Measurements from ENCODE around the gene SH3PXD2A. TPM values are rescaled to one million over a fixed set of nuclear protein-coding genes. Genes with fewer than 3 reads are reported as not detected.

SH3PXD2A gene
- total RNA-seq, 1 experiment from 2014 or later = 54.9 TPM

GRCh38 chr10:103584216-103585010 lies 271.0 kb downstream of the SH3PXD2A start:
- intact Hi-C loops (cut with micrococcal nuclease; ENCODE audit: unreplicated experiment) = no loop called here
- Histone ChIP-seq H3K27me3 (replicated peaks; ENCODE audit: insufficient read depth, low read depth, low read length, poor library complexity) (no peaks in the 10 kb centered on the region), H3K36me3 (ENCODE audit: insufficient read depth, low read length, poor library complexity, severe bottlenecking) (no peaks in the 10 kb centered on the region), H3K4me1 (ENCODE audit: insufficient read depth, low read length, poor library complexity, severe bottlenecking) (no peaks in the 10 kb centered on the region), H3K27ac (ENCODE audit: low read depth, low read length, poor library complexity, severe bottlenecking) (no peak overlapping the region), H3K9me3 (ENCODE audit: low read depth, low read length, poor library complexity, severe bottlenecking) (no peaks in the 10 kb centered on the region), H3K4me3 (ENCODE audit: low read depth, low read length, poor library complexity, severe bottlenecking) (no peak overlapping the region)
- no peak for DNase-seq (ENCODE audit: low spot score)
- TF ChIP-seq EZH2 (IDR thresholded peaks at IDR 0.05; ENCODE audit: borderline replicate concordance, low read depth, low read length, poor library complexity, severe bottlenecking) = no peak
- ChIA-PET CTCF (no interaction called here), POLR2A (ENCODE audit: low non-redundant PET) (no interaction called here)
- no TSS peak for BruUV-seq (replicated peaks)

DNA sequence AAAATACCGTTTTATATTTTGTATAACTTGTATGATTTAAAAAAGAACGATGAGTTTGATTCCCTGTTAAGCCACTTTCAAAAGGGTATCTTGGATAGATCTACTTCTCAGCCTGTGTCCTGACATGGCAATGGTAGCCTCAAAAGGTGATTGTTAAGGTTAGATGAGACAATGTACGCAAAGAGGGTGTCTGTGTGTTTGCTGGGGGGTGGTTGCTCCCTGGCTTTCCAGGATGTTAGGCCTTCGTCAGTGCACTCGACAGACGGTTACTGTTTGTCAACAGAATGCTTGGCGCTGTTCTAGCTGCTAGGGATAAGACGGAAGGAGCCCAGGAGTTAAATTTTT lies 271.5 kb downstream of the SH3PXD2A start:
- Histone ChIP-seq H3K27ac (ENCODE audit: low read depth, low read length, poor library complexity, severe bottlenecking) (no peak overlapping the region), H3K36me3 (ENCODE audit: insufficient read depth, low read length, poor library complexity, severe bottlenecking) (no peaks in the 10 kb centered on the region), H3K4me3 (ENCODE audit: low read depth, low read length, poor library complexity, severe bottlenecking) (no peak overlapping the region), H3K4me1 (ENCODE audit: insufficient read depth, low read length, poor library complexity, severe bottlenecking) (no peaks in the 10 kb centered on the region), H3K9me3 (ENCODE audit: low read depth, low read length, poor library complexity, severe bottlenecking) (no peaks in the 10 kb centered on the region), H3K27me3 (replicated peaks; ENCODE audit: insufficient read depth, low read depth, low read length, poor library complexity) (no peaks in the 10 kb centered on the region)
- CTCF ChIA-PET = no interaction called here
- no TSS peak for BruUV-seq (replicated peaks)
- POLR2A ChIA-PET (ENCODE audit: low non-redundant PET) = no interaction called here
- intact Hi-C loops (cut with micrococcal nuclease; ENCODE audit: unreplicated experiment) = no loop called here
- no peak for TF ChIP-seq EZH2 (IDR thresholded peaks at IDR 0.05; ENCODE audit: borderline replicate concordance, low read depth, low read length, poor library complexity, severe bottlenecking)
- TF ChIP-seq, protein P1, sequence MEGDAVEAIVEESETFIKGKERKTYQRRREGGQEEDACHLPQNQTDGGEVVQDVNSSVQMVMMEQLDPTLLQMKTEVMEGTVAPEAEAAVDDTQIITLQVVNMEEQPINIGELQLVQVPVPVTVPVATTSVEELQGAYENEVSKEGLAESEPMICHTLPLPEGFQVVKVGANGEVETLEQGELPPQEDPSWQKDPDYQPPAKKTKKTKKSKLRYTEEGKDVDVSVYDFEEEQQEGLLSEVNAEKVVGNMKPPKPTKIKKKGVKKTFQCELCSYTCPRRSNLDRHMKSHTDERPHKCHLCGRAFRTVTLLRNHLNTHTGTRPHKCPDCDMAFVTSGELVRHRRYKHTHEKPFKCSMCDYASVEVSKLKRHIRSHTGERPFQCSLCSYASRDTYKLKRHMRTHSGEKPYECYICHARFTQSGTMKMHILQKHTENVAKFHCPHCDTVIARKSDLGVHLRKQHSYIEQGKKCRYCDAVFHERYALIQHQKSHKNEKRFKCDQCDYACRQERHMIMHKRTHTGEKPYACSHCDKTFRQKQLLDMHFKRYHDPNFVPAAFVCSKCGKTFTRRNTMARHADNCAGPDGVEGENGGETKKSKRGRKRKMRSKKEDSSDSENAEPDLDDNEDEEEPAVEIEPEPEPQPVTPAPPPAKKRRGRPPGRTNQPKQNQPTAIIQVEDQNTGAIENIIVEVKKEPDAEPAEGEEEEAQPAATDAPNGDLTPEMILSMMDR (conservative IDR thresholded peaks at IDR 0.05; ENCODE audit: low read depth, low read length) = no peak
- no peak for DNase-seq (ENCODE audit: low spot score)

- DNase-seq (ENCODE audit: low spot score) = no peak
- no peaks in the 10 kb centered on the region for H3K27me3 ChIP-seq (replicated peaks; ENCODE audit: insufficient read depth, low read depth, low read length, poor library complexity)
- no TSS peak for BruUV-seq (replicated peaks)
- no peak for TF ChIP-seq EZH2 (IDR thresholded peaks at IDR 0.05; ENCODE audit: borderline replicate concordance, low read depth, low read length, poor library complexity, severe bottlenecking)
- TF ChIP-seq, protein P1 (conservative IDR thresholded peaks at IDR 0.05; ENCODE audit: low read depth, low read length) = no peak
- CTCF ChIA-PET = no interaction called here
- no peaks in the 10 kb centered on the region for H3K36me3 ChIP-seq (ENCODE audit: insufficient read depth, low read length, poor library complexity, severe bottlenecking)
- H3K27ac ChIP-seq (ENCODE audit: low read depth, low read length, poor library complexity, severe bottlenecking) = no peak overlapping the region
- no peaks in the 10 kb centered on the region for H3K4me1 ChIP-seq (ENCODE audit: insufficient read depth, low read length, poor library complexity, severe bottlenecking)
- intact Hi-C loops (cut with micrococcal nuclease; ENCODE audit: unreplicated experiment) = no loop called here
- no peaks in the 10 kb centered on the region for H3K9me3 ChIP-seq (ENCODE audit: low read depth, low read length, poor library complexity, severe bottlenecking)
- no peak overlapping the region for H3K4me3 ChIP-seq (ENCODE audit: low read depth, low read length, poor library complexity, severe bottlenecking)
- POLR2A ChIA-PET (ENCODE audit: low non-redundant PET) = no interaction called here
Observed at GRCh38 chr10:103582331-103583123, 272.8 kb downstream of the SH3PXD2A start.
